Loucy (cell line): Measurements from ENCODE around the gene HDHD5.

Source experiments
- H2AFZ ChIP-seq: fragments of 200-600 bp; sonication (generic); 2 replicates; pipeline ENCODE4 v1.6.0; 2016; ENCODE audit warnings: antibody characterized with exemption, mild to moderate bottlenecking, low read length, moderate library complexity
- H3F3A ChIP-seq: fragments of 200-600 bp; 2 replicates; pipeline ENCODE4 v1.6.0; 2016; ENCODE audit warnings: antibody characterized with exemption, low read depth, mild to moderate bottlenecking
- H3K27me3 ChIP-seq: fragments of 200-600 bp; sonication (generic); 2 replicates; pipeline ENCODE4 v1.6.1; 2014; ENCODE audit warnings: low read length, mild to moderate bottlenecking; ENCODE audit not compliant: insufficient read depth, poor library complexity, severe bottlenecking
- H3K36me3 ChIP-seq: fragments of 200-600 bp; sonication (generic); 2 replicates; pipeline ENCODE4 v1.6.1; 2016; ENCODE audit warnings: low read length; ENCODE audit not compliant: insufficient read depth
- H3K4me1 ChIP-seq: fragments of 200-600 bp; sonication (generic); 2 replicates; pipeline ENCODE4 v1.5.1; 2014; ENCODE audit warnings: low read length, mild to moderate bottlenecking; ENCODE audit not compliant: insufficient read depth, poor library complexity, severe bottlenecking
- H3K4me2 ChIP-seq: fragments of 200-600 bp; sonication (generic); 2 replicates; pipeline ENCODE4 v1.6.0; 2014; ENCODE audit warnings: antibody characterized with exemption, low read length, low read depth, mild to moderate bottlenecking; ENCODE audit not compliant: poor library complexity, severe bottlenecking
- H3K4me3 ChIP-seq: fragments of 200-600 bp; sonication (generic); 2 replicates; pipeline ENCODE4 v1.5.1; 2014; ENCODE audit warnings: low read length, mild to moderate bottlenecking, mixed read lengths; ENCODE audit not compliant: poor library complexity, severe bottlenecking
- H3K79me2 ChIP-seq: fragments of 200-600 bp; sonication (generic); 2 replicates; pipeline ENCODE4 v1.6.1; 2014; ENCODE audit warnings: low read length; ENCODE audit not compliant: insufficient read depth
- H3K9ac ChIP-seq: fragments of 200-600 bp; sonication (generic); 2 replicates; pipeline ENCODE4 v1.6.0; 2014; ENCODE audit warnings: mild to moderate bottlenecking, low read depth, low read length, moderate library complexity; ENCODE audit not compliant: poor library complexity, severe bottlenecking
- H3K9me2 ChIP-seq: fragments of 200-600 bp; sonication (generic); replicated peaks from 2 replicates; pipeline ENCODE4 v1.6.1; 2016; ENCODE audit warnings: low read depth, low read length, mixed read lengths
- H3K9me3 ChIP-seq: fragments of 200-600 bp; sonication (generic); 2 replicates; pipeline ENCODE4 v1.6.1; 2014; ENCODE audit warnings: mild to moderate bottlenecking, antibody characterized with exemption, low read length, low read depth; ENCODE audit not compliant: insufficient read depth
- H4K20me1 ChIP-seq: fragments of 200-600 bp; sonication (generic); 2 replicates; pipeline ENCODE4 v1.6.0; 2014; ENCODE audit warnings: antibody characterized with exemption, low read length, mild to moderate bottlenecking; ENCODE audit not compliant: insufficient read depth, poor library complexity, severe bottlenecking
- EZH2phosphoT487 ChIP-seq: fragments of 200-600 bp; IDR thresholded peaks from 2 replicates; pipeline ENCODE4 v1.6.1; 2018; ENCODE audit warnings: antibody characterized with exemption, mild to moderate bottlenecking, moderate library complexity, borderline replicate concordance
- TF ChIP-seq, protein P1 (sequence below): fragments of 200-600 bp; sonication (generic); conservative IDR thresholded peaks from 2 replicates; pipeline ENCODE4 v1.5.1; 2014; ENCODE audit warnings: mild to moderate bottlenecking, antibody characterized with exemption, low read length

HDHD5 gene

DNA sequence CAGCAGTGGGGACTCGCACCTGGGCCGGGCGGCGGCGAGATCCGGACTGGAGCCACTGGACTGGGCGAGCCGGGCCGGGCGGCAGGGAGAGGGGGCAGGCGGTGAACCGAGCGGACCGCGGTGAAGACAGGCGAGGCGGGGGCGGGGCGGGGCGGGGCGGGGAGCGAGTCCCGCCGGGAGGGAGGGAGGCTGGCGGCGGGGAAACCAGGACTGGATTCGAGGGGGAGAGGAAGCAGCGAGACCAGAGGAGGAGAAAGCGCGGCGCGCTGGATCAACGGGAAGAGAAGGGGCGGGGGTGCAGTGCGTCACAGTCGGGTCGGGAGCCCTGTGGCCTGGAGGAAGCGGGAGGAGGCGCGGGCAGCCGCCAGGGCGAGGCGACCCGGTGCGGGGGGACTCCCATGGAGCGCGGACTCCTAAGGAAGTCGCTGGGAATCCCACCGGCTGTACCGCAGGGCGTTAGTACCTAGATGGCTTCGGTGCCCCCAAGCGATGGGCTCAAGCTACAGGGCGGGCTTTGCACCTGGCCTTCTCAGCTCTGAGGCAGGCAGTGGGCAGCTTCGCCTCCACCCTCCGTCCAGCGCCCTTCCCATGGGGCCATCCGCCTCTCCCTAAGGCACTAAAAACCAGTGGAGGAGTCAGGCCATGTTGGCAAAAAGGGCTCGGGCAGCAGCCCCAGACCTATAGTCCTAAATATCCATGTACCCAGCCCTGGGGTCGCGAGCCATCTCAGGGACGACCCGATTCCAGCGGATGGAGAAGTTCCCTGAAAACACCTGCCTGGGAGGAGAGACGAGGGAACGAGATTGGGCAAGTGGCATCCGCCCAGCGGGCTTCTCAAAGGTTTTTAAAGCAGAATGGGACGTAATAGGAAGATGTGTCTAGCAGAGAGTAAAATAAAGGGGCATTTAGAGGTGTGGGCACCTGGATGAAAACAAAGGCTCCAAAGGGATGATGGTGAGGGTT, 37.6 kb downstream of the HDHD5 start, which contains the start of gene TMEM121B:
TMEM121B (minus strand) TSS at position 128 of the 963 bp plus-strand sequence. CDS start 233 bp downstream, outside the sequence.
- Histone ChIP-seq H3K4me2 (peak within 1 kb of the TSS; percentile 57), H3K27me3 (no peaks in the 10 kb centered on the region), H3K36me3 (no peaks in the 10 kb centered on the region), H4K20me1 (no peaks in the 10 kb centered on the region), H3K4me1 (peaks cover 27% of the 10 kb centered on the region), H3K79me2 (no peaks in the 10 kb centered on the region), H3K9me2 (no peaks in the 10 kb centered on the region), H3K4me3 (peak within 1 kb of the TSS; percentile 65), H3K9me3 (no peaks in the 10 kb centered on the region), H3K9ac (no peak within 1 kb of the TSS), H2AFZ (no peak within 1 kb of the TSS), H3F3A (peaks cover 8% of the 10 kb centered on the region; the same call in 1 of the 2 replicates)
- TF ChIP-seq EZH2phosphoT487, result no peak
- TF ChIP-seq, protein P1, sequence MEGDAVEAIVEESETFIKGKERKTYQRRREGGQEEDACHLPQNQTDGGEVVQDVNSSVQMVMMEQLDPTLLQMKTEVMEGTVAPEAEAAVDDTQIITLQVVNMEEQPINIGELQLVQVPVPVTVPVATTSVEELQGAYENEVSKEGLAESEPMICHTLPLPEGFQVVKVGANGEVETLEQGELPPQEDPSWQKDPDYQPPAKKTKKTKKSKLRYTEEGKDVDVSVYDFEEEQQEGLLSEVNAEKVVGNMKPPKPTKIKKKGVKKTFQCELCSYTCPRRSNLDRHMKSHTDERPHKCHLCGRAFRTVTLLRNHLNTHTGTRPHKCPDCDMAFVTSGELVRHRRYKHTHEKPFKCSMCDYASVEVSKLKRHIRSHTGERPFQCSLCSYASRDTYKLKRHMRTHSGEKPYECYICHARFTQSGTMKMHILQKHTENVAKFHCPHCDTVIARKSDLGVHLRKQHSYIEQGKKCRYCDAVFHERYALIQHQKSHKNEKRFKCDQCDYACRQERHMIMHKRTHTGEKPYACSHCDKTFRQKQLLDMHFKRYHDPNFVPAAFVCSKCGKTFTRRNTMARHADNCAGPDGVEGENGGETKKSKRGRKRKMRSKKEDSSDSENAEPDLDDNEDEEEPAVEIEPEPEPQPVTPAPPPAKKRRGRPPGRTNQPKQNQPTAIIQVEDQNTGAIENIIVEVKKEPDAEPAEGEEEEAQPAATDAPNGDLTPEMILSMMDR, result no peak

DNA sequence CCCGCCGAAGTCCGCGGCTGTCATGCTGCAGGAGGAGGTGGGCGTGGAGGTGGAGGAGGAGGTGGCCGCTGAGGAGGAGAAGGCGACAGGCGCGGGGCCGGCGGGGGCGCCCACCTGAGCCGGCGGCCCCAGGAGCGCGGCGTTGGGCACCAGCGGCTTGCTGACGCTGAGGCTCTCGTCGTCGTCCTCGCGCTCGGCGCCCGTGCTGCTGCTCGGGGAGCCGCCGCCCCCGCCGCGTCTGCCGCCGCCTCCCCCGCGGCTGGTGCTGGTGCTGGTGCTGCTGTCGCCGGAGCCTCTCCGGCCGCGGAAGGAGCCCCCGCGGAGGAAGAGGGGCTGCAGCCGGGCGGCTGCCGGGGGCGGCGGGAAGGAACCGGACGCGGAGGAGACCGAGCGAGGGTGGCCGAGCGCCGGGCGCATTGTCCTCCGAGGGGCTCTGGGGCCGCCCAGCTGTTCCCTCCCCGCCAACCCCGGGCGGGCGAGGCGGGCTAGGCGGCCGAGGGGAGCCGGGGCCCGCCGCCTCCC, 38.3 kb downstream of the HDHD5 start:
- TF ChIP-seq EZH2phosphoT487, result no peak
- TF ChIP-seq, protein P1, result no peak
- no peaks in the 10 kb centered on the region for H3K9me3 ChIP-seq
- H4K20me1 ChIP-seq, result no peaks in the 10 kb centered on the region
- no peaks in the 10 kb centered on the region for H3K36me3 ChIP-seq
- peaks cover 34% of the 10 kb centered on the region for H3K4me1 ChIP-seq
- no peak overlapping the region for H3K9ac ChIP-seq
- H3K9me2 ChIP-seq, result no peaks in the 10 kb centered on the region
- H3K4me2 ChIP-seq, result peak overlapping the region; percentile 57
- no peaks in the 10 kb centered on the region for H3K27me3 ChIP-seq
- no peaks in the 10 kb centered on the region for H3K79me2 ChIP-seq
- H3K4me3 ChIP-seq, result peak overlapping the region; percentile 65
- peaks cover 15% of the 10 kb centered on the region; the same call in 1 of the 2 replicates for H3F3A ChIP-seq
- H2AFZ ChIP-seq, result no peak overlapping the region

DNA sequence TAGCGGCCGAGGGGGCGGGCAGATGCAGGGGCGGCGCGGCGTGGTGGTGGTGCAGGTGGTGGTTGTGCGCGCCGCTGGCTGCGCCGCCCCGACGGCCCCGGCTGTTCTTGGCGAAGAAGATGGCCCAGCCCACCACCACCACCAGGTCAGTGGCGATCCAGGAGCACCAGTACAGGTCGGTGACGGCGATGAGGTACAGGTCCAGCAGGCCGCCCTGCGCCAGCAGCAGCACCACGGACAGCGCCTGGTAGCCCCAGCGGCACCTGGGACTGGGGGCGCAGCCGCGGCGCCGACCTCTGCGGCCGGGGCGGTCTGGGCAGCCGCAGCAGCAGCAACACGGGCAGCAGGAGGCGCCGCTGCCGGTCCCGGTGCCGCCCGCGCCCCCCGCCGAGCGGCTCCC, 38.8 kb downstream of the HDHD5 start:
- H4K20me1 ChIP-seq, result no peaks in the 10 kb centered on the region
- H3K4me3 ChIP-seq, result no peak overlapping the region
- no peak overlapping the region for H3K4me2 ChIP-seq
- H3K4me1 ChIP-seq, result peaks cover 39% of the 10 kb centered on the region
- H3K9me3 ChIP-seq, result no peaks in the 10 kb centered on the region
- H3K9me2 ChIP-seq, result no peaks in the 10 kb centered on the region
- no peaks in the 10 kb centered on the region for H3K36me3 ChIP-seq
- no peaks in the 10 kb centered on the region for H3K79me2 ChIP-seq
- H2AFZ ChIP-seq, result no peak overlapping the region
- no peaks in the 10 kb centered on the region for H3K27me3 ChIP-seq
- H3F3A ChIP-seq, result peaks cover 20% of the 10 kb centered on the region; the same call in 1 of the 2 replicates
- no peak overlapping the region for H3K9ac ChIP-seq
- TF ChIP-seq EZH2phosphoT487, result no peak
